H54 (cell line): ENCODE measurements around the gene NAA10.
A peak's percentile ranks its signal among the peaks of the same experiment; 100 is the strongest.

Source experiments
- DNase-seq: peaks from one replicate; pipeline ENCODE4 v3.0.0; 2011; ENCODE audit warnings: low spot score, mixed read lengths; ENCODE audit not compliant: insufficient read length
- FAIRE-seq: peaks from 3 replicates; lab custom pipeline; 2011; peaks lifted over from hg19 to GRCh38; lab: Jason Lieb, UNC
- POLR2A ChIP-seq: IDR thresholded peaks from 2 replicates; pipeline ENCODE4 v1.6.1; 2011; ENCODE audit warnings: low read depth, mild to moderate bottlenecking, low read length

NAA10 gene

GRCh38 chrX:153886915-153887314, 47.9 kb downstream of the NAA10 start:
- FAIRE-seq (no peak), DNase-seq (no peak)
- TF ChIP-seq POLR2A, result no peak

DNA sequence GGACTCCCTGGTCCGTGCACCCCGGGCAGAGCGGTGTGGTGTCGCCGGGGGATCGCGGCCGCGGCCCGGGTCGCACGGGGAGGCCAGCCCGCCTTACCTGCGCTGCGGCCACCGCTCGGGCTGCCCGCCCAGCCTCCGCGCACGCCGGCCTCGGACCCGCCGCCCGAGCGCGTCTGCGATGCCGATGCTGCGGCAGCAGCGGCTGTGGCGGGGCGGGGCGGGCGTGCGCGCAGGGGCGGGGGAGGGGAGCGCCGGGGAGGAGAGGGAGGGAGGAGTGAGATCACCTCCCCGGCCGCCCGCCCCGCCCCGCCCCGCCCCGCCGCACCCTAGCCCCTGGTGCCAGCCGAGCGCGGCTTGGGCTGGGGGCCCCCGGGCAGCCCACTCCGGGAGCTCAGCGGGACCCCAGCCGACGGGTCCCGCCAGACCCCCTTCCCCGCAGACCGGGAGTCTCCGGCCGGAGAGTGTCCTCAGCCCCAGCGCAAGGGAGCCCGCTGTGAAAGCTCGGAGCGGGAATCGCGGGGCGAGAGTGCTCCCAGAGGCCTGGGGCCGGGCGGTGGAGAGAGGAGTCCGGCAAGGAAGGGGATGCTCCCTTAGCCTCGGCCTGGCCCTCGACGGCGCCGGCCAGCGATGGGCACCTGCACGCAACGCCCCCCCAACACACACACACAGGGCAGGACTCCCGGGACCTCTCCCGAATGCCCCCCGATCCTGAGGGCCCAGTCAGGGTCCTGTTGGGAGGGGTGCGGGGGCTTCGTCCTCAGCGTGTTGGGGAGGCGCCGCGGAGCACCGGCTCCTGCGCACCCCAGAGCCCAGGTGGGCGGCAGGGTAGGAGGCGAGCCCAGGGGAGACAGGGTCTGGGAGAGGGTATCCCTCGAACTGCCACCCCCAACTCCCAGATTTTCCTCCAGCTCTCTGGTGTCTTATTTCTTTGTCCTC, 48.6 kb downstream of the NAA10 start, which contains the start of gene L1CAM:
Gene L1CAM, minus strand, starts transcription at position 206 of the 936 bp plus-strand sequence. CDS start 10,337 bp downstream, outside the sequence.
- FAIRE-seq (no peak), DNase-seq (peak; percentile 57)
- peak; percentile 30; the same call in 1 of the 2 replicates for TF ChIP-seq POLR2A

DNA sequence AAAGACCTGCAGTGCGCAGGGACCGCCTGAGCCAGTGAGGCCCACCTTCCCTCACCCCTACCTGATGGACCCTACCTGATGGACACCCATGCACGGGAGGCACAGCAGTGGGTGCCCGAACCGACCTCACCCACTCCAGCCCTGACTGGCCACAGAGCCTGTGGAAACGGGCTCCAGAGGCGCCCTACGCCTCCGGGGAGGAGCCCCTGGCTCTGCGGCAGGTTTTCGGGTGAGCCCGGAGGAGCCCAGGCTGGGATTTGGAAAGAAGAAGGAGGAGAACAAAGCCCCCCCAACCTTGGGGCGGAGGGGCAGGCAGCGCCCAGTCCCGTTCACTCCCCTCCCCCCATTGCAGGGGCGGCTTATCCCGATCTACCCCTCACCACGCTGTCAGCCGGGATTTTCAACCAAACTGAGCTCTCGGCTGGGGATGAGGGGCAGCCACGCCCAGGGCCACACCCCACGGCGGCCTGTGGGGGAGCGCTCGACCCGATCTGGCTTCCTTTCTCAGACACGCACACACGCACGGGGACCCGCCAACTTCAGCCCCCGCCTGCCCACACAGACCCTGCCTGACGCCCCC, 49.5 kb downstream of the NAA10 start:
- FAIRE-seq (no peak), DNase-seq (no peak)

GRCh38 chrX:153884590-153884989, 50.2 kb downstream of the NAA10 start:
- DNase-seq, result no peak
- FAIRE-seq, result no peak
- no peak for TF ChIP-seq POLR2A

More for the DNA sequence above, 49.5 kb downstream of the NAA10 start:
- no peak for TF ChIP-seq POLR2A

DNA sequence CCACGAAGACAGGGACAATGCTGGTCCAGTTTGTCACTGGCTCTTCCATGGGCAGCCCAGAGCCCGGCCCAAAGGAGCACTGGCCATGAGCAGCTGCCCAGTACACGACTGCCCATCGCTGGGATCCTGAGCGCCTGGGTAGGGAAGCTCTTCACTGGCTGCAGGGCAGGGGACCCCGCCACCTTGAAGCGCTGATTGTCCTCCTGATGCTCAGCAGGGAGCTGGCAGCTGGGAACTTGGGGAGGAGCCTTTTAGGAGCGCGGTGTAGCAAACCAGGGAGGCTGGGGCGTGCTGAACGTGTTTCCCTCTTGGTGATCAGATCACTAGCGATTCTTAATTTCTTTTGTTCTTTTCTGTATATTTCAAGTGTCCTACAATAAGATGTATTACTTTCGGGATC, 50.7 kb downstream of the NAA10 start:
- no peak for FAIRE-seq
- DNase-seq, result no peak
- no peak for TF ChIP-seq POLR2A

GRCh38 chrX:153883163-153883843, 51.5 kb downstream of the NAA10 start:
- FAIRE-seq (no peak), DNase-seq (no peak)
- TF ChIP-seq POLR2A, result no peak

GRCh38 chrX:153882557-153882956, 52.3 kb downstream of the NAA10 start:
- no peak for FAIRE-seq
- no peak for TF ChIP-seq POLR2A
- DNase-seq, result no peak

DNA sequence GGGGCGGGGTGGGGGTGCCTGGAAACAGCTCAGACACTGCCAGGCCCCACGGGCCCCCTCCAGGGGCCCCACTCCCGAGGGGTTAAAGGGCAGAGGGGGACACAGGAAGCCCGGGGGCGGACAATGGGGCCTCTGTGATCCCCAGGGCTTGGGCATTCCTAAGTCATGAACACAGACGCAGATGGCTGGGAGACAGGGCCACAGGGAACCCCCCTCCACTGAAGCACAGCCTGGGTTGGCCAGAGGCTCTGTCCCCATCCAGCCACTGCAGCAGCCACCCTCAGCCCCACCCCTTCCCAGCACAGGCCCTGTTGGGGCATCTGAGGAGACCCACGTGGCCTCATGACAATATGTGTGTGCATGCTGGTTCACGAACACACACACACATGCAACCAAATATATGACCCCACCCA, 52.7 kb downstream of the NAA10 start:
- FAIRE-seq (peak; percentile 91), DNase-seq (peak; percentile 68)
- no peak for TF ChIP-seq POLR2A

DNA sequence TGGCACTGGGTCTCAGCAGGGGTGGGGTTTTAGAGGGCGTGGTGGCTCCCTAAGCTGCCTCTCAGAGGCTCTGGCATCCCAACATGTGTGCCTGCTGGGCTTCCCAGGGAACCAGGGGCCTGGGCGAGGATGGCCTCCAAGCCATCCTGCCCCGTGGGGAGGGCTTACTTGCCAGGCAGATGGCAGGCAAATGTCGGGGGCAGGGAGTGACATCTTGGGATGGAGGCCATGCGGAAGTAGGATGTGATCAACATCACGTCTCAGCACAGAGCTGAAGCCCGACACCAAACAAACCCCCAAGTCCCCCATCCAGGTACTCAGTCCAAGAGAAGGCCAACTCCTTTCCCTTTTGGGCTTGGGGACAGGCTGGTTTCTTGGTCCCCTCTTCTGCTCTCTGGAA, 53.6 kb downstream of the NAA10 start:
- no peak for TF ChIP-seq POLR2A
- FAIRE-seq, result no peak

DNA sequence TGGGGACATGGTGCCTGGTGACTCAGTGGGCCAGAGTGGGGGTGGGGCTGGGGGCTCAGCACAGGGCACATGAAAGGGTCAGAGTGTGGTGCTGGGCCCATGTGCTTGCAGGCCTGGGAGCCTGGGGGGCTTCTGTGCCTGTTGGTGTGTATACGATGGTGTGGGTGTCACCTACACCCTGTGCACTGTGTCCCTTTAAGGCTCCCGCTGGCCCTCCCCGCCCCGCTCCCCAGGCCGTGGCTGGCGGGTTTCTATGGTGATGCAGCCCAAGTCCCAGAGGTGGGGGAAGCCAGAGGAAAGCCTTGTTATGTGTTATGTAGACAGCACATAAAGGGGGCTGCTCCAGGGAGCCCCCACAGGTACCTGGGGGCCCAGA, 54.4 kb downstream of the NAA10 start:
- FAIRE-seq (no peak), DNase-seq (no peak)
- TF ChIP-seq POLR2A, result no peak

More for the DNA sequence above, 53.6 kb downstream of the NAA10 start:
- no peak for DNase-seq

- no peak for FAIRE-seq
- no peak for TF ChIP-seq POLR2A
- DNase-seq, result no peak
Measured at GRCh38 chrX:153879741-153880439, 54.9 kb downstream of the NAA10 start.
